ENCODE measurements around the gene CNTNAP2.

The CNTNAP2 gene

DNA sequence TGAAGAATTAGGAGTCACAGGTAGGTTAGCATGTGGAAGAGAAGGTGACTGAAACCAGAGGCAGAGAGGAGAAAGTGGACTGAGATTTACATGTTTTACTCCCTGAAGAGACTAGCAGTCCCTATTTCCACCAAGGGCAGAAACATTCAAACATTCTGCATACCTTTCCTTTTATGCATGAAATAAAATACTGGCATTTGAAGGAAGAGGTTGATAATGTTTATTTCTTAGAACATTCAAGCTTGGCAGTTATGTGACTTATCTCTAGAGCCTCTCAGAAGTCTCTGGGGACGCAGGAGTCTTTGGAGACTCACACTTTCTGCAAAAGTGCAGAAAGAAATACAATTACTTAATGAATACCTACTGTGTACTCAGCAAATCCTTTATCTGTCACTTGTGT lies 1966.8 kb downstream of the CNTNAP2 start:
- Histone ChIP-seq H3K36me3 (ENCODE audit: insufficient read depth, low read depth, low read length) (no peaks in the 10 kb centered on the region), H3K4me1 (ENCODE audit: insufficient read depth, low read length) (no peaks in the 10 kb centered on the region), H3K27ac (ENCODE audit: low read length) (no peak overlapping the region), H3K27me3 (ENCODE audit: insufficient read depth, low read length) (no peaks in the 10 kb centered on the region), H3K9ac (ENCODE audit: low read depth, low read length) (no peak overlapping the region), H3K4me3 (ENCODE audit: low read length) (no peak overlapping the region), H3K9me3 (ENCODE audit: insufficient read depth, low read depth, low read length) (peaks cover 4% of the 10 kb centered on the region; the same call in 1 of the 2 replicates)

DNA sequence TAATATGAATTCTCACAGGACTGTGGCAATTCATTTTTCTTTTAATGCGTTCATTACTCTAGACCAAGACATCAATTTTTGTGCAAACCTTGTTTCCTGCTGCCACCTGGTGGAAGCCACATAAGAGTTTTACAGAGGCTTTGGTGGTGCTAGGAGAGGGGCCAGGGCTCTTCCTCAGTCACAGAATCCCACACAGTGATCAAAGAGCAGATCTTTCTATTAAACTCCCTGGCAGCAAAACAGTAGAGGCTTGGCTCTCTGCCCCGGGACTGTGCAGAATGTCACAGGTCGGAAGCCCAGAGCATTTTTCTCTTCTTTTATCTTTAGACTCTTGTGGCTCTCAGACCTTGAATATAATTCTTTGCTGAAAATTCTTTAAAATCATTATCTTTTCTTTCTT lies 1967.5 kb downstream of the CNTNAP2 start:
- H3K4me1 ChIP-seq (ENCODE audit: insufficient read depth, low read length), result no peaks in the 10 kb centered on the region
- no peaks in the 10 kb centered on the region for H3K27me3 ChIP-seq (ENCODE audit: insufficient read depth, low read length)
- H3K9me3 ChIP-seq (ENCODE audit: insufficient read depth, low read depth, low read length), result peaks cover 4% of the 10 kb centered on the region; the same call in 1 of the 2 replicates
- no peak overlapping the region for H3K27ac ChIP-seq (ENCODE audit: low read length)
- no peaks in the 10 kb centered on the region for H3K36me3 ChIP-seq (ENCODE audit: insufficient read depth, low read depth, low read length)
- H3K4me3 ChIP-seq (ENCODE audit: low read length), result no peak overlapping the region
- H3K9ac ChIP-seq (ENCODE audit: low read depth, low read length), result no peak overlapping the region

DNA sequence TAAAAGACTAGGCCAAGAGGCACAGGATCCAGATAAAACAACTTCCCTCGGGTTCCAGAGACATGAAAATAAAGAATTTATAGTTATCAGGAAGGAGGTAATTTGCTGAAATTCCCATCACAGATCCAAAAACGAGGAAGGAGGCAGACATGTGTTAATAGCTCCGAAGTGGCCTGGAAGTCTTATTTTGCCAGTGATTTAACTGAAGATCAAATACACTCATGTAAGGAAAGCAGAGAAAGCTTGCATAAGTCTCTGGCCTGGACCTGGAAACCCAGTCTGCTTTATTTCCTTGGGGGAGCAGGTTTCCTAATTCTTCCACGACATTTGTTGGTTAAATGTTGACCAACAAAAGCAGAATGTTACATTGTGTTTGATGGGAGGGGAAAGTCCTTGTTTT lies 1975.3 kb downstream of the CNTNAP2 start:
- H3K27ac ChIP-seq (ENCODE audit: low read length), result no peak overlapping the region
- H3K4me1 ChIP-seq (ENCODE audit: insufficient read depth, low read length), result no peaks in the 10 kb centered on the region
- no peak overlapping the region for H3K4me3 ChIP-seq (ENCODE audit: low read length)
- no peak overlapping the region for H3K9ac ChIP-seq (ENCODE audit: low read depth, low read length)
- H3K36me3 ChIP-seq (ENCODE audit: insufficient read depth, low read depth, low read length), result no peaks in the 10 kb centered on the region
- H3K27me3 ChIP-seq (ENCODE audit: insufficient read depth, low read length), result no peaks in the 10 kb centered on the region
- H3K9me3 ChIP-seq (ENCODE audit: insufficient read depth, low read depth, low read length), result no peaks in the 10 kb centered on the region

DNA sequence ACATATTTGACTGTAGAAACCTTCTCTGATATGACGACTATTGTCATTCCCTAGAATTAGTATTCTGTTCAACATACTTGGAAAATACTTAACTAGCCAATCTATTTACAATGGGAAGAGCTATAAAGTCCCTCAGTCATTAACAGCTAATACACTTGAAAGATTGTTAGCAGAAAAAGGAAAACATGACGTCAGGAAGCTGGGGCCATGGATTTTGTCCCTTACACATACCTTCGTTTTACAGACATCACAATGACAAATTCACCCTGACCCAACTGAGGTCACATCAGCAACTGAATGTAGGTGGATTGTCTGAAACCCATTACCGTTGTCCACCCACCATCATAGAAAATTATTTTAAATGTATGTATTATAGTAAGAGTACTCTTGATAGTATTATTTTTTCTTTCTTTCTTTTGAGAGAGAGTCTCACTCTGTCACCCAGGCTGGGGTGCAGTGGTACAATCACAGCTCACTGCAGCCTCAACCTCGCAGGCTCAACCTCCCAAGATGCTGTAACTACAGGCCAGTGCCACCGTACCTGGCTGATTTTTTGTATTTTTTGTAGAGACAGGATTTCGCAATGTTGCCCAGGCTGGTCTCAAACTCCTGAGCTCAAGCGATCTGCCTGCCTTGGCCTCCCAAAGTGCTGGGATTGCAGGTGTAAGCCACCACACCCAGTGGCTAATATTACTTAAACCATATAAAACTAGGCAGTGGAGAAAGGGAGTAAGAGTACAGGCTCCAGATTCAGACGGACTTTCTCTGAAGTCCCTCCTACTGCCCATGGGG lies 1977.0 kb downstream of the CNTNAP2 start:
- Histone ChIP-seq H3K4me1 (ENCODE audit: insufficient read depth, low read length) (no peaks in the 10 kb centered on the region), H3K27me3 (ENCODE audit: insufficient read depth, low read length) (no peaks in the 10 kb centered on the region), H3K27ac (ENCODE audit: low read length) (no peak overlapping the region), H3K36me3 (ENCODE audit: insufficient read depth, low read depth, low read length) (no peaks in the 10 kb centered on the region), H3K9ac (ENCODE audit: low read depth, low read length) (no peak overlapping the region), H3K4me3 (ENCODE audit: low read length) (no peak overlapping the region), H3K9me3 (ENCODE audit: insufficient read depth, low read depth, low read length) (no peaks in the 10 kb centered on the region)

DNA sequence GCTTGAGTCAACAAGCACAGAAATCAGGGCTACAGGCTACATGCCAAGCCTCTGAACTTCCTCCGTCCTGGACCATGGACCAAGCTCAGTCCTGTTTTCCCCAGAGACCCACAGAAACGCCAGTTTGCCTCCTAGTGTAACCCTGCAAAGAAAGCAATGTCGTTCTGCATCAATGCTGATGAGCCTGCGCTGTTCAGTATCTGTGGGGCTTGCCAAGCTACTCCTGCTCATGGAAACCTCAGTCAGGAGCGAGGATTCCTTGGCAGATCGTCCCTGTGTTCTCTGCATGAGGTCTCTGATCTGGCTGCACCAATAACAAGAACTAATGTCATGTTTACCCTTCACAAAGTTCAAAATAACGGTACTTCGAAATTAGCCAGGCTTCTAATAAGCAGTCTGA lies 1978.5 kb downstream of the CNTNAP2 start:
- Histone ChIP-seq H3K27me3 (ENCODE audit: insufficient read depth, low read length) (no peaks in the 10 kb centered on the region), H3K4me3 (ENCODE audit: low read length) (no peak overlapping the region), H3K36me3 (ENCODE audit: insufficient read depth, low read depth, low read length) (no peaks in the 10 kb centered on the region), H3K4me1 (ENCODE audit: insufficient read depth, low read length) (no peaks in the 10 kb centered on the region), H3K9me3 (ENCODE audit: insufficient read depth, low read depth, low read length) (no peaks in the 10 kb centered on the region), H3K9ac (ENCODE audit: low read depth, low read length) (no peak overlapping the region), H3K27ac (ENCODE audit: low read length) (no peak overlapping the region)

DNA sequence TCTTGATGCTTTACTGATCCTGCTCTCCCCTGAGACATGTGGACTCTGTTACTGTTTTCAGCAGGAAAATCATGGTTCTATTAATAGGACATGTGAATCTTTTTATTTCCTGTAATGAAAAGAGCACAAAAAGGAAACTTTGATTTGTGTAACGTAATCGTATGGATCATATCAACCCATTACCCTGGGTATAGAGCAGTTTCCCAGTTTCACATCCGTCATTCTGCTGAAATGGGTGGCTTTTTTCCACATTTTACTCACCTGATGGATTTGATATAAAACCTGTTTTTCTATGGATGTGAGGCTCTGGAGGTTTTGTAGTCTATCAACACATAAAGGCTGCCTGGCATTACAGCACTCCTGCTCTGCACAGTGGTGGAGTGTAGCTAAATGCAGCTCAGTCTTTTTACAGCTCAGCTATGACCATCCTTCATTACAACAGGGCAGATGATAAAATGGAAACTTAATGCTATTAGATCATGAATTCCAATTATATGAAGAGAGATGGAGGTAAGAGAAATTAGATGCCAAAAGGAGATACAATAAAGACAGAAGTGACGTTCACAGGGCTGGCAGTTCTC lies 1987.6 kb downstream of the CNTNAP2 start:
- Histone ChIP-seq H3K9ac (ENCODE audit: low read depth, low read length) (no peak overlapping the region), H3K27me3 (ENCODE audit: insufficient read depth, low read length) (no peaks in the 10 kb centered on the region), H3K4me3 (ENCODE audit: low read length) (no peak overlapping the region), H3K27ac (ENCODE audit: low read length) (no peak overlapping the region), H3K36me3 (ENCODE audit: insufficient read depth, low read depth, low read length) (no peaks in the 10 kb centered on the region), H3K4me1 (ENCODE audit: insufficient read depth, low read length) (peaks cover 17% of the 10 kb centered on the region), H3K9me3 (ENCODE audit: insufficient read depth, low read depth, low read length) (peaks cover 3% of the 10 kb centered on the region; the same call in 1 of the 2 replicates)

DNA sequence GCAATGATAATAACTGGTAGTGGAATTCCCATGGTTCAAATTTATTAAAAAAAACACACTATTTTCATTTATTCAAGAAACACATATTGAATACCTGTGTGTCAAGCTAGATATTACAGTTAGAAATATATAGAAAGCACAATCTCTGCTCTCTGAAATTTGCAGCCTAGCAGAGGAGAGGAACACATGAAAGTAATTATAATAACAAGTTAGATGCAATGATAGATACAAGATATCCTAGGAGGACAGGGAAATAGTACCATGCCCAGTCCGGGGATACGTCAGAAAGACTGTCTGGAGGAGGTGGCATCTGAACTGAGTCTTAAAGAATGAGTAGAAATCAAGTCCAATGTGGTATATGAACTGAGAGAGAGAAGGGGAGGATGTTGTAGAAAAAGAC lies 1988.3 kb downstream of the CNTNAP2 start:
- H3K4me3 ChIP-seq (ENCODE audit: low read length), result no peak overlapping the region
- peaks cover 3% of the 10 kb centered on the region; the same call in 1 of the 2 replicates for H3K9me3 ChIP-seq (ENCODE audit: insufficient read depth, low read depth, low read length)
- H3K4me1 ChIP-seq (ENCODE audit: insufficient read depth, low read length), result peaks cover 17% of the 10 kb centered on the region
- H3K36me3 ChIP-seq (ENCODE audit: insufficient read depth, low read depth, low read length), result no peaks in the 10 kb centered on the region
- no peak overlapping the region for H3K9ac ChIP-seq (ENCODE audit: low read depth, low read length)
- H3K27me3 ChIP-seq (ENCODE audit: insufficient read depth, low read length), result no peaks in the 10 kb centered on the region
- no peak overlapping the region for H3K27ac ChIP-seq (ENCODE audit: low read length)

DNA sequence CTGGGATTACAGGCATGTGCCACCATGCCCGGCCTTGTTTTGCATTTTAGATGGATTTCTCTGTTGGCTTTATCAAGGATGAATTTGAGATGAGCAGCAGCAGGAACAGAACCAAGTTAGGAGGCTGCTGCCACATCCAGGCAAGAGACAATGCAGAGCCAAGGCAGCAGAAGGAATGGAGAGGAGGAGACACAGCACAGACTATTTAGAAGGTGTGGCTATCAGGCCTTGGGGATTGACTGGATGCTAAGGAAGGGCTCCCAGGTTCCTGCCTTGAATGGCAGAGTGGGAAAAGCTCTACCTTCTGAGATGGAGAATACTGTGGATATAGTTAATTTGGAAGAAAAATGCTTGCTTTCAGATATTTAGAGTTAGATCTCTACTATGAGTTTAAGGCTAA lies 1989.3 kb downstream of the CNTNAP2 start:
- Histone ChIP-seq H3K9me3 (ENCODE audit: insufficient read depth, low read depth, low read length) (peaks cover 3% of the 10 kb centered on the region; the same call in 1 of the 2 replicates), H3K36me3 (ENCODE audit: insufficient read depth, low read depth, low read length) (no peaks in the 10 kb centered on the region), H3K4me3 (ENCODE audit: low read length) (no peak overlapping the region), H3K27ac (ENCODE audit: low read length) (no peak overlapping the region), H3K27me3 (ENCODE audit: insufficient read depth, low read length) (no peaks in the 10 kb centered on the region), H3K4me1 (ENCODE audit: insufficient read depth, low read length) (peaks cover 17% of the 10 kb centered on the region), H3K9ac (ENCODE audit: low read depth, low read length) (no peak overlapping the region)

DNA sequence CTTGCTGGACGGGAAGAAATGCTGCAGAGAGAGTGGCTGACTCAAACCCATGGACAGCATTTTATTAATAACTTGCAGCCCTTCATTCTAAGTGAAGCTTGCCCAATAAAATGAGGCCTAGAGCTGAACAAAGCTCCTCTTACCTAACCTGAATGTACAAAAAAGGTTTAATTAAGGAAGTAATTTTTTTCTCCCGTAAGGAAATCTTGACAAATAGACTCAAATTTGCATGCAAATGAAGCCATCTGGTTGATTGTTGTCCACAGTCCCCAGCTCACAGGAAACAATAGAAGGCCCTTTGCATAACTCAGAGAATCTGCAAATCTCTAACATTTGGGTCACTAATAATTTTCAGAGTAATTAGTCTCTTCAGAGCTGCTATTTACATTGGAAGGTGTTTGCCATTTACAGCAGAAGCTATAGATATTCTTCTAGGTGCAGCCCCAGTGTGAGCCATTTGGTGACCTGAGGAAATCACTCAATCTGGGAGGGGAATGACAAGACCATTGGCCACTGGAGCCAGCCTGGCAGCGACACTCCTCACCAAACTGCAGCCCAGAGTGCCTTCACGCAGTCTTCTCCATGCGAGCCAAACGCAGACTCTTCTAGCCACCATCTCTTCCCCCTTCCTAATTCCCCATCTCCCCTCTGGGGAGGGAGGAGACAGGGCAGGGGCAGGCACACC lies 1991.0 kb downstream of the CNTNAP2 start:
- Histone ChIP-seq H3K36me3 (ENCODE audit: insufficient read depth, low read depth, low read length) (no peaks in the 10 kb centered on the region), H3K4me1 (ENCODE audit: insufficient read depth, low read length) (peaks cover 17% of the 10 kb centered on the region), H3K9ac (ENCODE audit: low read depth, low read length) (no peak overlapping the region), H3K27ac (ENCODE audit: low read length) (no peak overlapping the region), H3K9me3 (ENCODE audit: insufficient read depth, low read depth, low read length) (no peaks in the 10 kb centered on the region), H3K4me3 (ENCODE audit: low read length) (no peak overlapping the region), H3K27me3 (ENCODE audit: insufficient read depth, low read length) (no peaks in the 10 kb centered on the region)

DNA sequence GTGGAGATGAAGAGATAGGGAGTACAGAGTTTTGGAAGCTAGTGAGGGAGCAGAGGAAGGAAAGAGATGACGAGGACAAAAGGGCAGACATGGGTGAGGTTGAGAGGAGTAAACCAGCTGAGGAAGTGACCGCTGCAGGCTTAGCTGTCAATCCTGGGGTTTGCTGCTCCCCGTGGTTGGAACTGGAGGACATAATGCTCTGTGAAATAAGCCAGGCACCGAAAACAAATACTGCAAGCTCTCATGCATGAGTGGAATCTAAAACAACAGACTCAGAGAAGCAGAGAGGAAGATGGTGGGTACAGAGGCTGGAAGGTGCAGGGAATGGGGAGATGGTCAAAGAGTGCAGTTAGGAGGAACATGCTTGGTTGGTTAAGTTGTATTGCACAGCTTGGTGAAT lies 1991.8 kb downstream of the CNTNAP2 start:
- no peak overlapping the region for H3K9ac ChIP-seq (ENCODE audit: low read depth, low read length)
- H3K9me3 ChIP-seq (ENCODE audit: insufficient read depth, low read depth, low read length), result no peaks in the 10 kb centered on the region
- H3K27ac ChIP-seq (ENCODE audit: low read length), result no peak overlapping the region
- H3K27me3 ChIP-seq (ENCODE audit: insufficient read depth, low read length), result no peaks in the 10 kb centered on the region
- H3K36me3 ChIP-seq (ENCODE audit: insufficient read depth, low read depth, low read length), result no peaks in the 10 kb centered on the region
- H3K4me1 ChIP-seq (ENCODE audit: insufficient read depth, low read length), result peaks cover 17% of the 10 kb centered on the region
- no peak overlapping the region for H3K4me3 ChIP-seq (ENCODE audit: low read length)

DNA sequence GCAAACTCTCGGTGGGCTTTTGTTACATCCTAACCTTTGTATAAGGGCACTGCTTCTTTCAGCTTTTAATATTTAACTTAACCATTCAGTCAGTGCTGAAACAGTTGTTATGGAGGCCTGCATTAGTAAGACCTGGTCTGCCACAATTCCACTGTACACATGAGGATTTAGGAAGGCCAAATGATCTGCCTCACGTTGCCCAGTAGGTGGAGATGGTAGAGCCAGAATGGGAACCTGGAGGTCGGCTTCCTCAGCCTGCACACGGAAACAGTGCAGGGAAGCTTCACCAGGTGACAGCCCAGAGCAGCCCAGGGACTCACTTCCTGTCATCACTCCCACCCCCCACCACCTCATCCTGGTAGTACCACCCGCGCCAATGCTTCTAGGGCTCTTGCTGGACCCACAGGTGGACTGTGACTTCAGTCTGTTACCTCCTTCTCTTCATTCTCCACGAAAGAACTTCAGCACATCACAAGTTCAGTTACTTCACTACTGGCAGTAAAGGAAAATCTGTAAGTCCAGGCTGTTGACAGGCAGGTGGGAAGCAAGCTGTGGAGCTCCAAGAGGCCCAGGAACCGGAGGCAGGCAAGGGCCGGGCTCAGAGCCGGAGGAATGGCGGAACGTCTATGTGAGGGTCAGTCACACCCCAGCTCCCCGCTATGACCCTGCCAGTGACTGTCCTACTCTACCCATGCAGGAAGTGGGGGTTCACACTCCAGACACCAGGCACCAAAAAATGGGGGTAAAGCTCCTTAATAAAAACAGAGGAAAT lies 1993.7 kb downstream of the CNTNAP2 start:
- Histone ChIP-seq H3K27ac (ENCODE audit: low read length) (no peak overlapping the region), H3K4me1 (ENCODE audit: insufficient read depth, low read length) (peaks cover 17% of the 10 kb centered on the region), H3K9ac (ENCODE audit: low read depth, low read length) (no peak overlapping the region), H3K9me3 (ENCODE audit: insufficient read depth, low read depth, low read length) (no peaks in the 10 kb centered on the region), H3K4me3 (ENCODE audit: low read length) (no peak overlapping the region), H3K36me3 (ENCODE audit: insufficient read depth, low read depth, low read length) (no peaks in the 10 kb centered on the region), H3K27me3 (ENCODE audit: insufficient read depth, low read length) (no peaks in the 10 kb centered on the region)
